CD4-positive, CD25-positive, alpha-beta regulatory T cell (primary cell): ENCODE data around the gene TEX22. TPM values are rescaled to one million over a fixed set of nuclear protein-coding genes. Genes with fewer than 3 reads are reported as not detected.
A peak's percentile ranks its signal among the peaks of the same experiment; 100 is the strongest.

Source experiments
- ATAC-seq, 2 donors: fragments of 150-1000 bp; cut with Tn5 transposase; one replicate each; pipeline ENCODE4 v1.10.0; 2021; ENCODE audit warnings: low read depth in 2 of 2, moderate number of reproducible peaks in 2 of 2, moderate library complexity in 1 of 2
- DNase-seq, 3 donors: peaks; one replicate each; pipeline versions ENCODE4 v3.0.0 to v3.0.0-alpha.2; 2012 to 2022; ENCODE audit warnings: mixed read lengths in 1 of 3
- H3K27ac ChIP-seq: one replicate; pipeline ENCODE4 v1.7.0; 2013; ENCODE audit warnings: mild to moderate bottlenecking, low read length; ENCODE audit not compliant: insufficient read depth, poor library complexity, severe bottlenecking
- H3K27me3 ChIP-seq: one replicate; pipeline ENCODE4 v1.7.0; 2013; ENCODE audit warnings: low read length; ENCODE audit not compliant: control insufficient read depth, insufficient read depth
- H3K36me3 ChIP-seq: one replicate; pipeline ENCODE4 v1.7.0; 2013; ENCODE audit warnings: mild to moderate bottlenecking, low read length, moderate library complexity; ENCODE audit not compliant: control insufficient read depth, insufficient read depth
- H3K4me1 ChIP-seq: 2 replicates; pipeline ENCODE4 v1.7.0; 2013; ENCODE audit warnings: mild to moderate bottlenecking, low read length; ENCODE audit not compliant: insufficient read depth, control insufficient read depth, poor library complexity, severe bottlenecking
- H3K4me3 ChIP-seq: one replicate; pipeline ENCODE4 v1.7.0; 2013; ENCODE audit warnings: low read depth, mild to moderate bottlenecking, low read length, moderate library complexity
- H3K9me3 ChIP-seq, 2 experiments: 1 replicate in 1 of 2; 2 replicates in 1 of 2; pipeline ENCODE4 v1.7.0; 2013; ENCODE audit warnings: low read length in 2 of 2, mild to moderate bottlenecking in 1 of 2, moderate library complexity in 1 of 2; ENCODE audit not compliant: control insufficient read depth in 2 of 2
- H3K27ac Mint-ChIP-seq, 3 donors: one replicate each; pipeline ENCODE4 v1.8.0; 2020 to 2022; ENCODE audit warnings: mild to moderate bottlenecking in 3 of 3, mixed read lengths in 3 of 3, moderate library complexity in 2 of 3
- H3K27me3 Mint-ChIP-seq: one replicate; pipeline ENCODE4 v1.8.0; 2022; ENCODE audit warnings: mild to moderate bottlenecking, mixed read lengths
- H3K36me3 Mint-ChIP-seq: one replicate; pipeline ENCODE4 v1.8.0; 2020; ENCODE audit warnings: mixed read lengths
- H3K4me1 Mint-ChIP-seq, 4 donors: one replicate each; pipeline ENCODE4 v1.8.0; 2020 to 2022; ENCODE audit warnings: mixed read lengths in 4 of 4, mild to moderate bottlenecking in 1 of 4
- H3K4me3 Mint-ChIP-seq, 4 donors: one replicate each; pipeline ENCODE4 v1.8.0; 2020 to 2022; ENCODE audit warnings: mild to moderate bottlenecking in 4 of 4, mixed read lengths in 4 of 4, moderate library complexity in 3 of 4
- H3K9me3 Mint-ChIP-seq, 7 donors: one replicate each; pipeline ENCODE4 v1.8.0; 2020 to 2022; ENCODE audit warnings: mixed read lengths in 7 of 7, mild to moderate bottlenecking in 3 of 7, moderate library complexity in 2 of 7
- polyA plus RNA-seq, 4 donors: library from polyadenylated mRNA; unstranded; fragments of 300-500 nt; fragmentation: Illumina TruSeq; gene quantifications; one replicate each; pipeline ENCODE4 v1.2.3, GENCODE V29; 2021
- total RNA-seq: library from RNA; stranded (reverse); gene quantifications from one replicate; pipeline ENCODE4 v1.2.3, GENCODE V29; 2022

TEX22 gene
- total and polyA plus RNA-seq, 5 donors from 2014 or later: 0.11 to 3.1 (median 0.25) TPM

DNA sequence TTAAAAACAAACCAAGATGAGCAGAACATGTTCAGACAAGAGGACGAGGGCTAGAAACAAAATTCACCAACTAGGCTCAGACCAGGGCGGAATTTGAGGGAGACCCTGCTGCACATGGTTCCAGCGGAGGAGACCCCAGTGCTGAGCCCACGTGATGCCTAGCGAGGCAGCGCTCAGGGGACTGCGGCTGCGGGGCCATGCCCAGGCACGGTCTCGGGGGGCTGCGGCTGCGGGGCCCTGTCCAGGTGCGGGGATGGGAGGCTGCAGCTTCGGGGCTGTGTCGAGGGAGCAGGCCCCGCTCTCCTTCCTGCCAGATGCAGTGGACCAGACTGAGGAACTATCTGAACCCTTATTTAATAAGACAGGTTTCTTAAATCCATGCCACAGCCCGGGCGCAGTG, 63.6 kb downstream of the TEX22 start:
- Histone ChIP-seq H3K27ac (no peak overlapping the region), H3K27me3 (no peaks in the 10 kb centered on the region), H3K4me1 (no peaks in the 10 kb centered on the region), H3K9me3 (no peaks in the 10 kb centered on the region), H3K4me3 (no peak overlapping the region), H3K36me3 (peaks cover 10% of the 10 kb centered on the region)
- H3K4me3 Mint-ChIP-seq: peak overlapping the region in 1 of 4 donors; percentile 52
- no peaks in the 10 kb centered on the region for H3K9me3 Mint-ChIP-seq
- H3K36me3 Mint-ChIP-seq: no peaks in the 10 kb centered on the region
- no peak overlapping the region for H3K27ac Mint-ChIP-seq
- no peak for DNase-seq
- no peak for ATAC-seq
- H3K4me1 Mint-ChIP-seq: no peaks in the 10 kb centered on the region
- H3K27me3 Mint-ChIP-seq: no peaks in the 10 kb centered on the region

Other genes with a start within 250 kb of the TEX22 start
- gene JAG2, start 229.8 kb upstream of the TEX22 start, total RNA-seq: 1.4 TPM
- gene JAG2, start 229.8 kb upstream of the TEX22 start, polyA plus RNA-seq: under 1 TPM in 2 of 4 donors, not detected in 2; 0.05 to 0.23 TPM
- gene NUDT14, start 217.2 kb upstream of the TEX22 start, total RNA-seq: 15.3 TPM
- gene NUDT14, start 217.2 kb upstream of the TEX22 start, polyA plus RNA-seq: 10 to 100 TPM in 2 of 4 donors, 1 to 10 TPM in 2; 6.5 to 18.1 (median 10.6) TPM
- 39.4 TPM for gene BTBD6, start 150.0 kb upstream of the TEX22 start, total RNA-seq
- gene BTBD6, start 150.0 kb upstream of the TEX22 start, polyA plus RNA-seq: 10 to 100 TPM in 2 of 4 donors, 1 to 10 TPM in 2; 4.6 to 17.4 (median 9.0) TPM
- gene BRF1, start 97.5 kb upstream of the TEX22 start, total RNA-seq: 58.9 TPM
- 1 to 10 TPM; 5.6 to 8.7 (median 7.5) TPM for gene BRF1, start 97.5 kb upstream of the TEX22 start, polyA plus RNA-seq
- gene PACS2, start 83.8 kb upstream of the TEX22 start, total RNA-seq: 64.0 TPM
- 1 to 10 TPM in 2 of 4 donors, under 1 TPM in 2; 0.72 to 3.4 (median 1.5) TPM for gene PACS2, start 83.8 kb upstream of the TEX22 start, polyA plus RNA-seq
- gene MTA1, start 21.3 kb downstream of the TEX22 start, total RNA-seq: 123 TPM
- gene MTA1, start 21.3 kb downstream of the TEX22 start, polyA plus RNA-seq: 1 to 10 TPM; 2.5 to 3.1 (median 3.0) TPM
- gene CRIP2, start 76.3 kb downstream of the TEX22 start, total RNA-seq: 37.1 TPM
- gene CRIP2, start 76.3 kb downstream of the TEX22 start, polyA plus RNA-seq: 100 to 1,000 TPM in 2 of 4 donors, 10 to 100 TPM in 2; 12.0 to 131 (median 72.9) TPM
- 558 TPM for gene CRIP1, start 88.3 kb downstream of the TEX22 start, total RNA-seq
- 1,000 to 10,000 TPM; 1,044 to 2,243 (median 1,681) TPM for gene CRIP1, start 88.3 kb downstream of the TEX22 start, polyA plus RNA-seq
- gene TEDC1, start 92.7 kb downstream of the TEX22 start, total RNA-seq: 118 TPM
- gene TEDC1, start 92.7 kb downstream of the TEX22 start, polyA plus RNA-seq: 10 to 100 TPM in 1 of 4 donors, 1 to 10 TPM in 3; 5.5 to 10.4 (median 7.9) TPM
- gene TMEM121, start 128.0 kb downstream of the TEX22 start, total RNA-seq: 1.8 TPM
- 1 to 10 TPM; 3.4 to 5.8 (median 4.4) TPM for gene TMEM121, start 128.0 kb downstream of the TEX22 start, polyA plus RNA-seq